ENCODE measurements around the gene DENND5B.
"Not testable (repeated sequence)": the region's sequence is repeated elsewhere in the genome, so short reads cannot be mapped to it uniquely, and the experiment has no call there.

The DENND5B gene

DNA sequence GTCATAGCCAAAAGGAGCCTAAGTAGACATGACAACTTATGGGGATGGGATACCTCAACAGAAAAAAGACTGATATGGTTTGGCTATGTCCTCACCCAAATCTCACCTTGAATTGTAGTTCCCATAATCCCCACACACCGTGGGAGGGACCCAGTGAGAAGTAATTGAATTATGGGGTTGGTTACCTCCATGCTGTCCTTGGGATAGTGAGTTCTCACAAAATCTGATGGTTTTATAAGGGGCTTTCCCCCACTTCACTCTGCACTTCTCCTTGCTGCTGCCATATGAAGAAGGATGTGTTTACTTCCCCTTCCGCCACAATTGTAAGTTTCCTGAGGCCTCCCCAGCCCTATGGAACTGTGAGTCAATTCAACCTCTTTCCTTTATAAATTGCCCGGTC lies 89.9 kb downstream of the DENND5B start:
- DNase-seq = not testable (repeated sequence)

GRCh38 chr12:31499567-31499966 lies 91.4 kb downstream of the DENND5B start:
- no peak for DNase-seq

DNA sequence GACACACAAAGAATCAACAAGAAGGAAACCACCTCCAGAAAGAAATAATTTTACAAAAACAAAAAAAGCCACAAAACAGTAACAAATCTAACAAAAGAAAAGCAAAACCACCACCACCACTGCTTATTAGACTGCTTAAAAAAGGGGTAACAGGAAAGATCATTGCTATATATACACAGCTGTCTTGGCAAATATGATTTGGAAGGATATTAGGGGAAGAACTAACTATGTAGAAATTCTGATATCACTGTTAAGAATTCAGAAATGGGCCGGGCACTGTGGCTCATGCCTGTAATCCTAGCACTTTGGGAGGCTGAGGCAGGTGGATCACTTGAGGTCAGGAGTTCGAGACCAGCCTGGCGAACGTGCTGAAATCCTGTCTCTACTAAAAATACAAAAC lies 92.5 kb downstream of the DENND5B start:
- DNase-seq = no peak

- no peak for DNase-seq
These were observed 94.7 kb downstream of the DENND5B start for GRCh38 chr12:31496257-31496656.

GRCh38 chr12:31494455-31494854 lies 96.5 kb downstream of the DENND5B start:
- DNase-seq = no peak

- DNase-seq = no peak
These were observed 98.2 kb downstream of the DENND5B start for GRCh38 chr12:31492599-31493196.

- DNase-seq = peak; percentile 88
These were observed 98.9 kb downstream of the DENND5B start for GRCh38 chr12:31491841-31492598.

DNA sequence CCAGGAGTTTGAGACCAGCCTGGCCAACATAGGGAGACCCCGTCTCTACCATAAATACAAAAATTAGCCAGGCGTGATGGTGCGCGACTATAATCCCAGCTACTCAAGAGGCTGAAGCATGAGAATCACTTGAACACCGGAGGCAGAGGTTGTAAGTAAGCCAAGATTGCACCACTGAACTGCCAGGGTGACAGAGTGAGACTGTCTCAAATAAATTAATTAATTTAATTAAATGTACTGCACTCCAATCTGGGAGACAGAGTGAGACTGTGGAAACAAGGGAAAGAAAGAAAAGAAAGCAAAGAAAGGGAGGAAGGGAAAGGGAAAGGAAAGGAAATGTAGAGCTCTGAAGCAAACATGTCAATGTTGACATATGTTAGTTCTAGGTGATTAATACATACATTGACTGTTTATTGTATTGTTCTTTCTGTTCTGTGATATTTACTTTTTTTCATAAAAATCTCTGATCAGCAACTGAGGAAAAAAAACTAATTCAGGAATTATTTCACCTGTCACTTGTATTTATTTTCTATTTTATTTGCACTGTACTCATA lies 99.6 kb downstream of the DENND5B start:
- no peak for DNase-seq

DNA sequence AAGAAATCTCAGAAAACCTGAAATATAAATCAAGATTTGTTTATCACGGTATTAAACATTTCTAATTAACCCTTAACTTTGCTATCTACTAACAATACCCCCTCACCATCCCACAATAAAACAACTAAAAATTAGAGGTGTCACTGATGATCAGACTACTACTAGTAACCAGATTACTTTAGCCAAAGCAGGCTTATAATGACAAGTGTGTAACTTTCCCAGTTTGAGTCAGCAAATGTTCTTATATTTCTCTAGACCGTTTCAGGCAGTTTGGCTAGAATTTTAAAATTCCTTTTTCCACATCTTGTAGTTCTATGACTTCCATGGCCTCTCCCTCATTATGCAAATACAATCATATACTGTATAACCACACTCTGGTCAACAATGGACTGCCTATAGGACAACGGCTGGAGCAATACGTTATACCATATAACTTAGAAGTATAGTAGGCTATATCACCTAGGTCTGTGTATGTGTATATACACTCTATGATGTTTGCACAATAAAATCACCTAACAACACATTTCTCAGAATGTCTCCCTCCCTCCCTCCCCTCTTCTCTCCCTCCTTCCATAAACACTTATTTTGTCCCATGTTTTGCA lies 102.1 kb downstream of the DENND5B start:
- DNase-seq = no peak

DNA sequence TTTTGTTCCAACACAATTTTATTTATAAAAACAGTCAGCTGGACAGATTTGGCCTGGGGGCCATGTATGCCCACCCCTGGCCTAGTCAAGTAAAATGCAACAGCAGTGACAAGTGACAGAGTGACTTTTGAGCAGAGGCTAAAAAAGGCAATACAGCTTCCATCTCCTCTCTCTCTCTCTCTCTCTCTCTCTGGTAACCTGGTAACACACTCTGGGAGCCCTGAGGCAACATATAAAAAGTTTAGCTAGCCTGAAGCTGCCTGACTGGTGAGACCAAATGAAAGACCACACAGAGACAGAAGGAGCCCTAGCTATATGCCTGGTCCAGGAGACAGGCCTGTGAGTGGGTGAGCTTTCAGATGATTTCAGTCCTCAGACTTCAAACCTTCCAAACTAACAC lies 105.4 kb downstream of the DENND5B start:
- no peak for DNase-seq

DNA sequence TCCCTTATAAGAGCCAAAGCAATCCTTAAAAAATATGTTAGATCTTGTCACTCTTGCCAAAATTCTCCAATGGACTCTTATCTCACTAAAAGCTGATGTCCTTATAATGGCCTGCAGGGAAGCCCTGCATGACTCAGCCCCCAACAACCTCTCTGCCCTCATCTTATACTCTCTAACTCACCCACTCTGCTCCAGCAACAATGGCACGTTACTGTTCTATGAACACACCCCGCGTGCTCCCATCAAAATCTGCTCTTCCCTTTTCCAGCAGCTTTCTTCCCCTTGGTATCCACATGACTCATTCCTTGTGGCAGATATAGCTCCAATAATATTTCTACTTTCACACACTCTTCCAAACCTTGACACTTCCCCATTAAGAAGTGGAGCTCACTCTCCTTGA lies 108.1 kb downstream of the DENND5B start:
- DNase-seq = peak; percentile 66

GRCh38 chr12:31481415-31481814 lies 109.5 kb downstream of the DENND5B start:
- no peak for DNase-seq

GRCh38 chr12:31479516-31480210 lies 111.3 kb downstream of the DENND5B start:
- DNase-seq = no peak

DNA sequence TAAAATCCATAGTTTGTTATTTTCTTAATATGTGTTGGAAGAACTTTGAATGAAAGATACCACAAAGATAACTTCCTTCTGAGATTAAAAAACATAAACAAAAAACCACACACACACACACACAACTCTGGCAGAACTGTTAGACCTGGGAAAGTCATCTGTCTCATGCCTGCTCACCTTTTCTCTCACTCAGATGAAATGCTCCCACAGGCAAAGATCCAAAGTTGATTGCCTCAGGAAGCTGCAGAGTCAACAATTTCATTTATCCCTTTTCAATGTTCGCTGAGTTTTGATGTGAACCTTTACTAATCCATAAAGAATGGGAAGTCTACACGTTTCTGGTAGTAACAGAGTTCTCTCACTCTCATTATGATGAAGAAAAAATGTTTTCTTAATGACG lies 112.0 kb downstream of the DENND5B start:
- DNase-seq = no peak

DNA sequence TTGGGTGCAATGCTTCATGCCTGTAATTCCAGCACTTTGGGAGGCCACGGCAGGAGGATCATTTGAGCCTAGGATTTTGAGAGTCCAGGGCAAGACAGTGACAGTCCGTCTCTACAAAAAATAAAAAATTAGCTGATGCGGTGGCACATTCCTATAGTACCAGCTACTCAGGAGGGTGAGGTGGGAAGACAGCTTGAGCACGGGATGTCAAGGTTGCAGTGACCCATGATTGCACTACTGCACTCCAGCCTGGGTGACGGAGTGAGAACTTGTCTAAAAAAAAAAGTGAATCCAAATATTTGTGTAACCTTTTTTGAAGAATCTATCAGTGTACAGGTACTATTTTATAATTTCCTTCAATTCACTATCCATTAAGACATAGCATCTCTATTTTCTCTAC lies 112.5 kb downstream of the DENND5B start:
- DNase-seq = no peak

DNA sequence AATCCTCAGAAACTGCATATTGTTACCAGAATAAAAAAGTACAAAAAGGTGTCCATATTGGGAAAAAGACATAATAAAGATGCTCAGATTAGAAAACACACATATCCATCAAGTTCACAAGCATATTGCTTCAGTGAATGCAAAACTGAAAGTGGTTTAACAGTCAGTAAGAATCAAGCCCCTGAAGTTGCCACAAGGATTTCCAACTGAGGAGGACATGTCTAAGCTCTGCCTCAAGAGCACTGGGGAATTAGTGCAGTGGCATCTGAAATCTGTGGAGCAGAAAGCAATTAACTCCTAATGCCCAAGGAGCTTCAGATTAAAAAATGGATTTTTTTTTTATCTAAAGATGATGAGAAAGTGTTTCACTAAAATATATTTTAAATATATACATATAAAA lies 113.2 kb downstream of the DENND5B start:
- no peak for DNase-seq

DNA sequence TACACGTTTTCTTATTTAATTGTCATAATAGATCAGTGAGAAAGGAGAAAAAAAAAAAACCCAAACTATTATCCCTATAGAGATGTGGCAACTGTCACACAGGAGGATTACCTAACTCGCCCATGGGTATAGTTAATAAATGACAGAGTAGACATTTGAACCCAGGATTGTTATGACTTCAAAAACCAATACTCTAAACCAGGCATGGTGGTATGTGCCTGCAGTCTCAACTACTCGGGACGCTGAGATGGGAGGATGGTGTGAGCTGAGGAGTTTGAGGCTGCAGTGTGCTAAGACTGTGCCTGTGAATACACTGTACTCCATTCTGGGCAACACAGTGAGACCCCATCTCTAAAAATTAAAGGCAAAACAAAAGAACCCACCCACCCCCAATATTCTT lies 114.5 kb downstream of the DENND5B start:
- DNase-seq = no peak

DNA sequence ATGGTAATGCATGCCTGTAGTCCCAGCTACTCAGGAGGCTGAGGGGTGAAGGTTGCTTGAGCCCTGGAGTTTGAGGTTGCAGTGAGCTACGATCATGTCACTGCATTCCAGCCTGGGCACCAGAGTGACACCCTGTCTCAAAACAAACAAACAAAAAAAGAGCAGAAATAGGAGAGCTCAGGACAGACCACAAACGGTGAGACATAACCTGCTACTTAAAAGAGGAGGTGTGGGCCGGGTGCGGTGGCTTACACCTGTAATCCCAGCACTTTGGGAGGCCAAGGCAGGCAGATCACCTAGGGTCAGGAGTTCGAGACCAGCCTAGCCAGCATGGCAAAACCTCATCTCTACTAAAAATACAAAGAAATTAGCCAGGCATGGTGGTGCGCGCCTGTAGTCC lies 115.3 kb downstream of the DENND5B start:
- DNase-seq = not testable (repeated sequence)

- peak; percentile 37 for DNase-seq
These were observed 116.2 kb downstream of the DENND5B start for GRCh38 chr12:31474751-31475150.

DNA sequence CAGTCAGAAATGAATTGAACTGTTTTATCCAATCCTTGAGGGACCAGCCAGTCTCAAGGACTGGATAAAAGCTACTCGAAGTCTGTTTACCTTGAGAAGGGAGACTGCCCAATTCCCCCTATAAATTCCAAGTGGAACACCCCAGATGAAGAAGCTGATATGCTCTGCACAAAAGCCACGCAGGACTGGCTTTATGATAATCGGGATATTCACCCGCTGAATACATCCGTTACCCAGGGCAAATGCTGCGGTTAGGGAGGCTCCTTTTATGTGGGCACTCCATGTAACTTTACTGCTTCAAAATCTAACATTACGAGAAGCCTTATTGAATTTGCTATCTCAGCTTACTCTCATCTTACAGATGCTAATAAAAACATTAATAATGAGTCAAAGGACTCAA lies 119.1 kb downstream of the DENND5B start:
- no peak for DNase-seq

- DNase-seq = no peak
These were observed 119.9 kb downstream of the DENND5B start for GRCh38 chr12:31471051-31471450.

DNA sequence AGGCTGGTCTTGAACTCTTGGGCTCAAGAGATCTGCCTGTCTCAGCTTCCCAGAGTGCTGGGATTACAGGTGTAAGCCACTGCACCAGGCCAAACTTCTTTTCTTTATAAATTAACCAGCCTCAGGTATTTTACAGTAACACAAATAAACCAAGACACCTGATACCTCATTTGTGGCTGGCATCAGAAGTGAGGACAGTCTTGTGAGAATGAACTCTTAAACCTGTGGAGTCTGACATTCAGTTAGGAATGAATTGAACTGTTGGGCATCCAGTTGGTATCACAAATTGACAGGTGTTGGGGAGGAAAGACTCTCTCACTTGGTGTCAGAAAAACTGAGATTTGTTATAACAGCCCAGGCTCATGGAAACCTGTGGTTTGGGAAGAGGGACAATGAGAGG lies 120.5 kb downstream of the DENND5B start:
- DNase-seq = no peak

- no peak for DNase-seq
These were observed 124.2 kb downstream of the DENND5B start for GRCh38 chr12:31466768-31467167.
